GM21737 (cell line): ENCODE data around the gene SMC6.
A peak's percentile ranks its signal among the peaks of the same experiment; 100 is the strongest.

Source experiments
- ATAC-seq: cut with Tn5 transposase; IDR thresholded peaks from one replicate; pipeline ENCODE4 v1.9.1; 2021; ENCODE audit warnings: mild to moderate bottlenecking, moderate library complexity; ENCODE audit not compliant: unreplicated experiment

Gene SMC6

DNA sequence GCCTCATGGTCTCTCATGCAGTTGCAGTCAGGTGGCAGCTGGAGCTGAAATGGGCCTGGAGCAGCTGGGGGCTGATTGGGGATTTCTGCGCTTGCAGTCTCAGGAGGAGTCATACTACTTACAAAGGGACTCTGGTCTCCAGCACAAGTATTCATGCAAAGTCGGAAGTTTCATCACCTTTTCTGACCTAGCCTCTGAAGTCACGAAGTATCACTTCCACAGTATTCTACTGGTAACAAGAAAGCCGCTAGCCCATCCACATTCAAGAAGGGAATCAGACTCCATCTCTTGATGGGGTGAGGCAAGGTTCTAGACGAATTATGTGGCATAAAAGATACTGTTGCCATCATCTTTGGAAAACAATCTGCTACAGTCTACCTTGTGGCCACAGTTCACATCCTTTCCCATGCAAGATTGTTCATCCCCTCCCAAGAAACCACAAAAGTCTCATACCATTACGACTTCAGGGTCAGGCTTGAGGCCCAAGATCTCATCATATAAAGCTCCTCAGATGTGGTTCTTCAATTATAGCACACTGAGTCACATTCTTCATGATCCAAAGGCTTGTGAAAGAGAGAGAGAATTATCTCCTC lies 95.3 kb downstream of the SMC6 start:
- peak; percentile 55 for ATAC-seq

DNA sequence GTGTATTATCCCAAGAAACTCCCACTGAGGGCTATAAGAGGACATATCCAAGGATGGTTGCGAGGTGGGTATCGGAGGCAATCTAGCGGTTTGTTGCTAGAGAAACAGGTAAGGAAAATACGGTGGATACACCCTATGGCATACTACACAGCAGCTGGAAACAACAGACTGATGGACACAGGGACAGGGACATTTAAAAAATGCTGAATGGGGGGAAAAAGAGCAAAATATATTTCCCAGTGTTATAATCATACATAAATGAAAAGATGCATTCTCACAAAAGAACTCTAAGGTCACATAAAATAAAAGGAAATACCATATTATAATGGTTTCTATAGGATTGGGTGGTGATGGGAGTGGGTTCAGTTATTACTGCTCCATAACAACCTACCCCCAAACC lies 95.9 kb downstream of the SMC6 start:
- ATAC-seq = no peak

DNA sequence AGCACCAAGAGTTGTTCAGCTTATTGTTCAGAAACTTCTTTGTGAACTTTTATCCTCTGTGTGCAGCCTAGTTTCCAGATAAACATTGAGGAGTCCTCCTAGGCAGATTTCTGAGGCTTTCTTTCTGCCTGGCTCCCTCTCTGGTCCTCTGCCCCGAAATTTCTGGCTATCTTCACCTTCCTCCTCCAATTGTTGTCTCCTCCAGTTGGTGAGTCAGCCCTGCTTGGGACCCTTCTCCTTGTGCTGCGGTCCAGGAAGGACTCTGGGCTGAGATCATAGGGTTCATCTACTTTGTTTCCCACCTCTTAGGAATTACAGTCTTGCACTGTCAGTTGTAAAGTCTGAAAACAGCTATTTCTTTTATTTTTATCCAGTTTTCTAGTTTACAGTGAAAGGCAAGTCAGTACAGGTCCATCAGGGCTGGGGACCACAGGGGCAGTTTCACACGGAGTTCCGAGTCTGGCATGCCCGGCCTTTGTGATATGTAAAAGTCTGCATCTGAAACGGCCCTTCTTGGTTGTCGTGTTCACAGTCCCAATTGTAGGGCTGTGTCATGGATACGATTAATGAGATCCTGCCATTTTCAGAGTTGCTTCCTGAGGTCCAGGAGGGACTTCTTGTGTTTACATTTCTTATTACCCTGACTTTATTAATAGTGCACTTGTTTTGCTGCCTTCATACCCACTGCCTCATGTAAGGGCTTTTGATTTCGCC lies 100.8 kb downstream of the SMC6 start:
- ATAC-seq = no peak

DNA sequence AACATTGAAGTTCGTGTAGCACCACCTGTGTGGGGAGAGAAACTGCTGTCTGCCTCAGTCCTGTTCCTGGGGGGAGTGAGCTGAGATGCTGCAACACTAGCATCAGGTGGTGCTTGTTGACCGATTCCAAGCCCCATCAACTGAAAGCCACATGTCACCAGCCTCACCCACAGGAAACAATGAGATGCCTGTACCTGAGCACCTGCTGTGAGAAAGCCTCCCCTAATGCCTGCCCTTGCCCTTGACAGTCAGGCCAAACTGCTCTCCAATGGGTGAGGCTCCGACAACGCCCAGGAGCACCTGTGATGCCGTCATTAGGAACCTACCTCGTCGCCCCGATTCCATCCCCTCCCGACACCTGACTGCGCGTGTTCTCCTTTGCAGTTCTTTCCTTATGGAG lies 104.6 kb downstream of the SMC6 start:
- no peak for ATAC-seq

DNA sequence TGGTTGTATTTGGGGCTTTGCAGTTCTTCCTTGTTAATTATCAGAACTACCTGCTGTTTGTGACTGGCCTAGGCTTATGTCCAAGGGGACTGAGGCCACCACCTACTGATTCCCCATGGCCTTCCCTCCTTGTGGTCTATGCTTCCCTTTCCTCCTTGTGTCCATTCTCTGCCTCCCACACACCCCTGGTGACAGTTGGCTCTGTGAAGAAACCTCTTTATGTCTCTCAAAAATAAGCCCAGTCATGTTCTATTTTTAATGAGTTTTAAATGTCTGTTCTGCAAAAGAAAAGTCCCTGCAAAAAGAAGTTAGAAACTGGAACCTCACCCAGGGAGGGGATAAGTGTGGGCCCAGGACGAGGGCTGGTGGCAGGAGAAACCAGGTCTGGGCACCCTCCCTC lies 105.0 kb downstream of the SMC6 start:
- no peak for ATAC-seq

DNA sequence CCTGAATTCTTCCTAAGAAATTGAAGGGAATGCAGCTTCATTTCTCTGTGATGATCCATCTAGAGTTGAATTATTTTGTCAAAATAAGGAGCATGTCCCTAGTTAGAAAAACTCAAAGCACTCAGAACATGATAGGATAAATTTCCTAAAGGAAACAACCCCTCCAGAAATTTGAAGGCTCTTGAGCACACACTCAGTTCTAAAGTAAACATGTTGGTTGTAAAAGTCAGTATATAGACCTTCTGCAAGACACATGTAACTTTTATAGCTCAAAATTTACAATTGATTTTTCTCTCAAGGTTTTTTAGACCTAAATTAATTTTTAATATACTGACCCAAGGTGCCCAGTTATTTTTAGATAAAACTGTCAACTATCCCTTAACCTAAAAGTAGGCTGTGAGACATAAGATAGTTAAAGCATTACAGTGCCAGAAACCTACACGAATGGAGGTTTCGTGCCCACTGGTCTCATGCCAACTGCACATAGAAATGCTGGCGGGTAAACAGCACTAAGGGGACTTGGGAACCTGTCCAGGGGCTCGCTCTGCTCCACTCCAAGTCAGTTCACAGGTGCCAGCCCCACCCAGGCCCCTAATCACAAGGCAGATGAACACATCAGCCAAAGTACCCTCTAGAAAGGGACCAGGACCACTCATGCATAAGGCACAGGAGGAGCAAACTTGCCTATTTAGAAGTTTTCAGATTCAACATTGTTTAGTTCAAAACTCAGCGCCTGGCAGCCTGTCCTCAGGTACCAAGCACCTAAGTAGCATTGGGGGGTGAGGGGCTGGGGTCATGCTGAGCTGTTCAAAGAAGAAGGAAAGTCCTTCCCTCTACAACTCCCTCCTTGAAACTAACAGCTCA lies 106.5 kb downstream of the SMC6 start:
- ATAC-seq = no peak

DNA sequence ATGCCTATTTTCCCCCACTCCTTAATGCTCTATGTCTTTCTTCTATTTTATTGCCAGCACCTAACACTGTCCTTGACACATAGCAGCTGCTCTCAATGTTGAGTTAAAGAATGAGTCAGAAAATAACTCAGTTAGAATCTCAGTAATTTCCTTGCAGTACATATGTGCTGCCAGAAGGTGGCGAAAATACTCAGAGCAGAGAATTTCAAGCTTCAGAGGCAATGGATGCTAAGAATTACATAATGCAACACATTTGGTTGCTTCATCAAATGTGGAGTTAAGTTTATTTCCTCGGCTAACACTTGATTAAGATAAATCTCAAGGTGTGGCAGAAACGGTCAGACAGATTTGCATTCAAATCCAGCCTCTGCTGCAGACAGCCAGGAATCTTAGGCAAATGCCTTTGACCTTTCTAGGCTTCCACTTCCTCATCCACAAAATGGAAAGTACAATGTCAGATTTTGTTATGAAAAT lies 107.5 kb downstream of the SMC6 start:
- ATAC-seq = peak; percentile 91

DNA sequence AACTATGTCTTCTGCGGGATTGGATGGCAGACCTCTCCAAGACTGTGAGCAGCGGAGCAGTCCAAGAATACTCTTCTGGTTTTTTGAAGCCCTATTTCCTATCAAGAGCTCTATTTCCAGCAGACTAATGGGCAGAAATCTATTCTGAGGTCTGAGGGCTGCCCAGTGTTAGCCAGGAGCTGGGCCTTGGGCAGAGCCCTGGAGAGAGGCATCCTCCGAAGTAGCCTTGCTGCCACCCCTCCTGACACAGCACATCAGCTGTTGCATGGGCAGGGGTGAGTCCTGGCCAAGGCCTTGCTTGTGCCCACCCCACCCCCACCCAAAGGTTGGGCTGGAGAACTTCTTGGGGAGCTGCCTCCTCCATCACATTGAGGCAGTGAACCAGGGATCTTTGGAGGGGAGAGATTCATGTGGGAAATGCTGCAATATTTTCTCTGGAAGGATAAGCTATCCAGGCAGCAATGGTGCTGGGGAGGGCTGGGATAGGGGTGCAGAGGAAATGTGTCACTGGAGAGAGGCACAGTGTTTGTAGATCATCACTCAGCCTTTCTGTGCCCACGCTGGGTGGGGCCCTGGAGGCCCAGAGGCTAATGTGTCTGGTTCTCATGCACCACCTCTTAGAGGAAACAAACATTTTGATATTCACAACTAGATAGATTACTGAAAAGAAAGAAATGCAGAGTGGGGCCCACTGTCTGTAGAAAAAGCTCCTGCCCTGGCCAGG lies 108.5 kb downstream of the SMC6 start:
- no peak for ATAC-seq

DNA sequence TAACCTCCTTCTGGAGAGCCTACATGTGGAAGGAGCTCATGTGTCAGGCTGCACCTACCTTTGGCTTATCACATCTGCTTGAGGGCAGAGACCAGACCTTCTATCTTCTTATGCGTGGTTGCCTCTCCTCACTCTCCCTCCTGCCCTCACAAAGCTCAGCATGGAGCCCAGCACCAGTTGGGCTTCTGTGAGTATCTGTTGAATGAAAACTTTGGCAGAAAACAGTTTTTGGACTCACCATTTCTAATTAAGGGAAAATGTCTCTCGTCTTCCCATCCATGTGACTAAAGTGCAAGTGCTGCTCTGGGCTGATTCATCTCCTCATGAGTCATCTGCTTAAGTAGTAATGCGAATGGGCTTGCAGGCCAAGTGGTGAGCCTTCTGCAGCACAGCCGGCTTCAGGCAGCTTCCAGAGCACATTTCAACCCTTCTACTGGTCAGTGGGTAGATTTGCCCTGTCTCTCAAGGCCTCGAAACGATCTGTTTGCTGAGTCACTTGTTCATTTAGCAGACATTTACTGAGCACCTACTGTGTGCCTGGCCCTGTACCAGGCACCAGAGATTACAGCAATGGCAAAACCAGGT lies 110.5 kb downstream of the SMC6 start:
- no peak for ATAC-seq

DNA sequence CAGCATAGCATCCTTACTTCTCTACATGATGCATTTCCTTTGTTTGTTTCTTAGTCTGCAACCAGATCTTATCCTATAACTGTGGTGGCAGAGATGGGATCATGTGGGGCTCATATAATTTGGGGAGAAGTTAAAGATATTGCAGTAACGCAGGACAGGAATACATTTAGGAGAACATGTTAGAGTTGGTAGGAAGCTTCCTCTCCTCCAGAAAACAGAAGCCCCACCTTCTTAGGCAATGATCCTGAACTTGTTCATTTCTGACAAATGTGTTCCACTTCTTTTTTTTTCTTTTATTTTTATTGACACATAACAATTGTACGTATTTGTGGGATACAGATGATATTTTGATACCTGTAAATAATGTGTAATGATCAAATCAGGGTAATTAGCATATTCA lies 113.2 kb downstream of the SMC6 start:
- ATAC-seq = no peak

DNA sequence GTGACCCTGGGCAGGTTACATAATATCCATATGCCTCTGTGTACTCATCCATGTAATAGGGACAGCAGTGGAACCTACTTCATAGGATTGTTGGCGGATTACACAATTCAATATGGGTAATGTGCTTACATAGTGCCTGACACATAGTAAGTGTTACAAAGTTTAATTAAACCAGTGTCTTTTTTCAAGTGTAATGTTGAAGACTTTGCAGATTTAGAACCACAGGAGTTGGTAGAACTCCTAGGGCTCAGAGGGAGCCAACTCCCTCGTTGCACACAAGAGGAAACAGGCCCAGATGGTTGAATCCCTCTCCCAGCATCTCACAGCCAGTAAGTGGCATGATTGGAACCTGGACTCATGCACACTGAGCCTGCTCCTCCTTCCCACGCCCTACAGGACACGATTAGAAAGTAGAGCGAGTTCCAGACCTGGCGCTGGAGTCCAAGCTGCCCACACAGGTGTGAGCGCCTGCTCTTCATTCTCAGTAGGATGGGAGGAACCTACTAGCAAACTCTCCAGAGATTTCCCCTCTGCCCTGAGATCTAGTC lies 115.3 kb downstream of the SMC6 start:
- no peak for ATAC-seq

DNA sequence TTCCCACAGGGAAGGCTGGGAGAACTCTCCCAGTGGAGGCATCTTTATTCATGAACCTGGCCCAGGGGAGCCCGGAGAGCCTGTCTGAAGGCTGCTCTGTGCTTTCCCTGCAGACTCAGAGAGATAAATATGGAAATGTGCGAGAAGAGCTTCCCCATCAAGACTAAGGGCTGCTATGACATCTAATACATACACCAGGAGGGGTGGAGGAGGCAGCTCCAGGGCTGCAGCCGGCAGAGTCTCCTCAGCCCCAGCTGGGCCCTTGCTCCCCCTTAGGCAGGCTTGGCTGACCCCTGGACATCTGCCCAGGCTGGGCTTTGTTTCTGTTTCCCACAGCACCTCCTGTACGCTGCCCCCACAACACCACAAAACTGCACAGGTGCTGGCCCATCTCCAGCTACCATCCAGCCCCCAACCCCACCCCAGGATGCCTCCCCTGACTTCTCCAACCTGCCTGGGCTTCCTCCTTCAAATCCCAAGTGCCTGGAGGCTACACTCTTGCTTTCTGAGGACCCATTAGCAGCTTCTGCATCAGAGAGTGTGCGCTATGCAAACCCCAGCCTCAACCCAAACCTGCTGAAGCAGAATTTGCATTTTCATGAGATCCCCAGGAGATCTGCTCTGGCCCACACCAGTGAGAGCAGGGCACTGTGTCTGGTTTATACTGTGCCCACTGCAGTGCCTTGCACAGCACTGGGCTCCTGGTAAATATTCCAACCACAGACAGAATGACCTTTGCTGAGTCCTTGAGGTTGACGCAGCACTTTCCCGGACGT lies 116.3 kb downstream of the SMC6 start:
- ATAC-seq = no peak

DNA sequence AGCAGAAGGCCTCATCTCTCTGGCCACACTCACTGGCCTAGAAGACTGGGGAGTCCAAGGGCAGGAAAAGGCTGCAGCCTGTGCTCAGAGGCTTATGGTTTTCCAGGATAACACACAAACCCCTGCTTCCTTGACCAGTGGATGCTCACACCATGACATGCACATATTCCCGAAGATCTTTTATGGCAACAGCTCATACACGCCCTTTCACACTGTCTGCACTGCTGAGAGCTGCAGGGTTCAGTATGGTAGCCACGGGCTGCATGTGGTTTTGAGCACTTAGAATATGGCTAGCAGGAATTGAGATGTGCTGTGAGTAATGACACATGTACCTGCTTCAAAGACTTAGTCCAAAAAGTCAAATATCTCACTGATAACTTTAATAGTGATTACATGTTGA lies 117.4 kb downstream of the SMC6 start:
- ATAC-seq = no peak

DNA sequence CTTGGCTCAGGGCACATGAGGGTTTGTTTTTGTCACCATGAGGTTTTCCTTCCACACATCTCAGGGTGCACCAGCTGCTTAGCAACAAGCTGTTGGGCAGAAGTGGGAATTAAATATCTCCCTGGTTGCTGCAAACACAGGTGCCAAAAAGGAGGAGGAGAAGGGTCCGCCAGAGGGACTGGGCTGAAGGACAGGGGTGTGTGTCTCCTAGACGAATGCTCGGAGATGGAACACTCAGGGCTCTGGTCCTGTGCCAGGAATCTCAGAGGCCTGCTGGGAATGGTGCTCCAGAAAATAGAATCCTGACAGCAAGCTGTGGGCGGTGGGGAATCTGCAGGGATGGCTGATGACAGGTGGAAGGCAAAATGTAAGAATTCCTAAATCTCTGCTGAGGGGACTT lies 118.6 kb downstream of the SMC6 start:
- ATAC-seq = no peak

DNA sequence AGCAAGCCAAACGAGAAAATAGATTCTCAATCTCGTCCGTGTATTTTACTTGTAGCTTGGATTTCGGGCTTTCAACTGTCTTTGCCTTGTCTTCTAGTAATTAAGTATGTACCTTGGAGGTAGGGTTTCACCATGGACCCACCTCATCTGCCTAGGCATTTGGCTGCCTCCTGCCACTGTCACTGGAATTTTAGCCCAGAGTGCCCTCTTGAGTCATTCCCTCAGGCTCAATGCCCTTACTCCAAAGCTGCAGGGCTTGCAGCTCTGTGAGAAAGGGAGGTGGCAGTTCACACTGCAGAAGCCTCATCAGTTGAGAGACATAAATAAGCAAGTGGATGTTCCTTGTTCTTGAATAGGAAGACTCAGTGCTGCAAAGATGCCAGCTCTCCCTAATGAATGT lies 123.5 kb downstream of the SMC6 start:
- ATAC-seq = no peak

DNA sequence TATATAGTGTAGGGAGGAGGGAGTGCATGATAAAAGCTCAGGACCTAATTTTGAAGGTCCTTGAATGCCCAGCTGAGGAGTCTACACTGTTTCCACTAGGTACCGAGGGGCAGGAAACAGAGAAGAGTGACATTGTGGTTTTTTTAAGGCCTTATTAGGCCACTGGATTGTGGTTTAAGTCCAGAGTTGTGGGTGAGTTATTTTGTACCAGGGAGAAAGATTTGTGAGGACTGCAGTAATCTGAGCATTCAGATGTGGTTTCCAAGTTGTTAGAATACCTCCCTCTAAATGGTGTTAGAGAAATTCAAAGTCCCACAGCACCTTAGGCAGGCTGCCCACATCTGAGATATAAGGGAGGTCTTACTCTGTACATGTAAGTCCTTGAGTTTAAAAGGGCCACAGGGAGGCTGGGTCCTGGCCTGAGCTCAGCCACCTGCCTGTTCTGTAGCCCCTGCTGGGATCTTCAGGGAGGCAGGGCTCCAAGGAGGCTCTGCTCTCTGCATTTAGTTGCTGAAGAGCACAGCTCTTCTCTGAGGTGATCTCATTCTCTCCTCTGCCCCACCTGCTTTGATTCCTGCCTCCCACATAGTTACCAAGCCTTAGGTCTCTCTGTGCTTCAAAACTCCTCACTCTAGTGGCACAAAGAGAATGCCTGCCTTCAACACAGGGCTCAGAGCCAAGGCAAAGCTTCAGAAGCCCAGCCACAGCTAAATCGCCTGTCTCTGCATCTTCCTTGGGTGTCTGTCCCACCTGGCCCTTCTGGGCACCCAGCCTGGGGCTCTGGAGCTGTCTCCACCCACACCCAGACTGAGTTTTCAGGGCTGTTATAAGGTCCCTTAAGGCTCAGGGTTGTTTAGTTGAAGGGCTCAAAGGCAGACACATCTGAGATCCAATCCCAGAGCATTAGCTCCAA lies 125.0 kb downstream of the SMC6 start:
- ATAC-seq = no peak

DNA sequence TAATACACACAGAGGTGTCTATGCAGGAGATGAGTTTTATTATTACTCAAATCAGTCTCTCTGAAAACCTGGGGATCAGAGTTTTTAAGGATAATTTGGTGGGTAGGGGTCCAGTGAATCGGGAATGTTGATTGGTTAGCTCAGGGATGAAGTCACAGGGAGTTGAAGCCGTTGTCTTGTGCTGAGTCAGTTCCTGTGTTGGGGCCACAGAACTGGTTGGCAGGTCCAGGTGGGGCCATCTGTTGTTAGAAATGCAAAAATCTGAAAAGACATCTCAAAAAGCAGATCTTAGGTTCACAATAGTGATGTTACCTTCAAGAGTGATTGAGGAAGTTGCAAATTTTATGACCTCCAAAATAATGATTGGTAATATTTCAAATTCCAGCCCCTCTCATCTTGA lies 126.2 kb downstream of the SMC6 start:
- ATAC-seq = no peak

DNA sequence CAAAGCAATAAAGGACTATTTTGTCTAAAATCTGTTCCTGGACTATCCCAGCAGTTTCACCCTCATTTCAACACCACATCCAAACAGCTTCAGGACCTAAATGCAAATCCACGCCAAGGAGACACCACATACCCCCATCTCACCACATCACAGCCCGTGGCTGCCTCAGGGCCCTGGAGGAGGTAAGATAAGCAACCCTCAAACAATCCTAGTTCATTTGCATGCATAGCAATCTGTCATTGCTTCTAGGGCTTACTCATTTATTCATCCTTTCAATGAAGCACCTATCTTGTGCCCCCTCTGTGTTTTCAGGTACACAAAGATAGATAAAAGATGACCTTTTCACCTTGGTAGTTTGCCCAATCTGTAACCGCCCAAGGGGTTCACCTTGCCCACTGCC lies 126.6 kb downstream of the SMC6 start:
- no peak for ATAC-seq

DNA sequence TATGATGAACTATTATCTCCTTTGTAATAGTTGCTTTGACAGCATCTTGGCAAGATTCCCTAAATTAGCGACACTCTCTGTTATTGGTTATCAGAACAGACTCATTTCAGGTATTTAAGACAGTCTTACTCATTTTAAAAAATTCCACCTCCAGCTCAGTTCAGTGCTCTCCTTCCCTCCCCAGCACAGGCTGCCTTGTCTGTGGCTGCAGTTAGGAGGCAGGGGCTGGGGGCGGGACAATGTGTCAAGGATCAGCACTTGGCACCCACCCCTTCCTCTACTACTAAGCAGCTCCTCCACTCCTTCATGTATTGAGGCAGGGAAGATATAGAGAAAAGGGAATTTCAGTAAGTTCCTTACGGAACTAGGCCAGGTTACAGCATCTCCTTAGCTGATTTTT lies 128.2 kb downstream of the SMC6 start:
- ATAC-seq = no peak
